Osteocyte (in vitro differentiated cells): ENCODE data around the gene DCTN2. TPM values are rescaled to one million over a fixed set of nuclear protein-coding genes. Genes with fewer than 3 reads are reported as not detected.
"Not testable (repeated sequence)": the region's sequence is repeated elsewhere in the genome, so short reads cannot be mapped to it uniquely, and the experiment has no call there.

Source experiments
- DNase-seq: peaks from one replicate; pipeline ENCODE4 v3.0.0; 2021; ENCODE audit warnings: mixed read lengths; ENCODE audit not compliant: unreplicated experiment; ENCODE audit errors: extremely low spot score
- H3K27ac Mint-ChIP-seq: one replicate; pipeline ENCODE4 v1.8.0; 2021; ENCODE audit warnings: mild to moderate bottlenecking, mixed read lengths; ENCODE audit not compliant: unreplicated experiment
- H3K27me3 Mint-ChIP-seq: one replicate; pipeline ENCODE4 v1.8.0; 2021; ENCODE audit warnings: mixed read lengths; ENCODE audit not compliant: unreplicated experiment
- H3K36me3 Mint-ChIP-seq: one replicate; pipeline ENCODE4 v1.8.0; 2021; ENCODE audit warnings: mixed read lengths; ENCODE audit not compliant: unreplicated experiment
- H3K4me1 Mint-ChIP-seq: one replicate; pipeline ENCODE4 v1.8.0; 2021; ENCODE audit warnings: mixed read lengths; ENCODE audit not compliant: unreplicated experiment
- H3K4me3 Mint-ChIP-seq: one replicate; pipeline ENCODE4 v1.8.0; 2021; ENCODE audit warnings: mild to moderate bottlenecking, moderate library complexity, mixed read lengths; ENCODE audit not compliant: unreplicated experiment
- H3K9me3 Mint-ChIP-seq: one replicate; pipeline ENCODE4 v1.8.0; 2021; ENCODE audit warnings: mixed read lengths; ENCODE audit not compliant: unreplicated experiment
- total RNA-seq: library from RNA; stranded (reverse); gene quantifications from 2 replicates; pipeline ENCODE4 v1.2.1, GENCODE V29; 2021
- TF ChIP-seq, protein P1 (sequence below): fragments of 200-600 bp; sonication (generic); IDR thresholded peaks from 2 replicates; pipeline ENCODE4 v1.5.0; 2021; ENCODE audit warnings: antibody characterized with exemption, mild to moderate bottlenecking, moderate library complexity

DCTN2 gene
- total RNA-seq, 1 donor from 2014 or later, result 149 TPM

DNA sequence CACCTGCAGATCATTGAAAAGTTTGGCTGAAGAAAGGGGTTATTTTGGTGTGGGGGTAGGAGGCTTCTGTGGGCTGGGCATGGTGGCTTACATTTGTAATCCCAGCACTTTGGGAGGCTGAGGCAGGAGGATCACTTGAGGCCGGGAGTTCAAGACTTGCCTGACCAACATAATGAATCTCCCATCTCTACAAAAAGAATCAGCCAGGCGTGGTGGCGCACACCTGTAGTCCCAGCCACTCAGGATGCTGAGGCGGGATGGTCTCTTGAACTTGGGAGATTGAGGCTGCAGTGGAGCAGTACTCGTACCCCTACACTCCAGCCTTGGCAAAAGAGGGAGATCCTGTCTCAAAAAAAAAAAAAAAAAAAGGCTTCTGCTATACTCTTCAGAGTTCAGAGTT is 33.7 kb downstream of the DCTN2 start:
- H3K4me1 Mint-ChIP-seq, result peaks cover 28% of the 10 kb centered on the region
- H3K27ac Mint-ChIP-seq, result peak overlapping the region; percentile 1
- no peaks in the 10 kb centered on the region for H3K9me3 Mint-ChIP-seq
- no peaks in the 10 kb centered on the region for H3K27me3 Mint-ChIP-seq
- TF ChIP-seq, protein P1, sequence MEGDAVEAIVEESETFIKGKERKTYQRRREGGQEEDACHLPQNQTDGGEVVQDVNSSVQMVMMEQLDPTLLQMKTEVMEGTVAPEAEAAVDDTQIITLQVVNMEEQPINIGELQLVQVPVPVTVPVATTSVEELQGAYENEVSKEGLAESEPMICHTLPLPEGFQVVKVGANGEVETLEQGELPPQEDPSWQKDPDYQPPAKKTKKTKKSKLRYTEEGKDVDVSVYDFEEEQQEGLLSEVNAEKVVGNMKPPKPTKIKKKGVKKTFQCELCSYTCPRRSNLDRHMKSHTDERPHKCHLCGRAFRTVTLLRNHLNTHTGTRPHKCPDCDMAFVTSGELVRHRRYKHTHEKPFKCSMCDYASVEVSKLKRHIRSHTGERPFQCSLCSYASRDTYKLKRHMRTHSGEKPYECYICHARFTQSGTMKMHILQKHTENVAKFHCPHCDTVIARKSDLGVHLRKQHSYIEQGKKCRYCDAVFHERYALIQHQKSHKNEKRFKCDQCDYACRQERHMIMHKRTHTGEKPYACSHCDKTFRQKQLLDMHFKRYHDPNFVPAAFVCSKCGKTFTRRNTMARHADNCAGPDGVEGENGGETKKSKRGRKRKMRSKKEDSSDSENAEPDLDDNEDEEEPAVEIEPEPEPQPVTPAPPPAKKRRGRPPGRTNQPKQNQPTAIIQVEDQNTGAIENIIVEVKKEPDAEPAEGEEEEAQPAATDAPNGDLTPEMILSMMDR, result no peak
- no peak overlapping the region for H3K4me3 Mint-ChIP-seq
- peaks cover 59% of the 10 kb centered on the region for H3K36me3 Mint-ChIP-seq
- no peak for DNase-seq

DNA sequence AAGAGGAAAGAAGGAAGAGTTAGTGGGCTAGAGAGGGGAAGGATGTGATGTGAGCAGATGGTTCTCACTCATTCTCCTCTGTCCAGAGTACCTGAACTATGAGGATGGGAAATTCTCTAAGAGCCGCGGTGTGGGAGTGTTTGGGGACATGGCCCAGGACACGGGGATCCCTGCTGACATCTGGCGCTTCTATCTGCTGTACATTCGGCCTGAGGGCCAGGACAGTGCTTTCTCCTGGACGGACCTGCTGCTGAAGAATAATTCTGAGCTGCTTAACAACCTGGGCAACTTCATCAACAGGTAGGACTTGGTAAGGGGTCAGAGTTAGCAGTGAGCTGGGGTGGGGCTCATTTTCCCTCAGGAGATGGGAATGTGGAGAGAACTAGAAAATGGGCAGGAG is 34.3 kb downstream of the DCTN2 start:
- no peak for DNase-seq
- Mint-ChIP-seq H3K36me3 (peaks cover 57% of the 10 kb centered on the region), H3K4me1 (peaks cover 22% of the 10 kb centered on the region), H3K9me3 (no peaks in the 10 kb centered on the region), H3K4me3 (no peak overlapping the region), H3K27me3 (no peaks in the 10 kb centered on the region), H3K27ac (peak overlapping the region; percentile 45)
- TF ChIP-seq, protein P1, result no peak

DNA sequence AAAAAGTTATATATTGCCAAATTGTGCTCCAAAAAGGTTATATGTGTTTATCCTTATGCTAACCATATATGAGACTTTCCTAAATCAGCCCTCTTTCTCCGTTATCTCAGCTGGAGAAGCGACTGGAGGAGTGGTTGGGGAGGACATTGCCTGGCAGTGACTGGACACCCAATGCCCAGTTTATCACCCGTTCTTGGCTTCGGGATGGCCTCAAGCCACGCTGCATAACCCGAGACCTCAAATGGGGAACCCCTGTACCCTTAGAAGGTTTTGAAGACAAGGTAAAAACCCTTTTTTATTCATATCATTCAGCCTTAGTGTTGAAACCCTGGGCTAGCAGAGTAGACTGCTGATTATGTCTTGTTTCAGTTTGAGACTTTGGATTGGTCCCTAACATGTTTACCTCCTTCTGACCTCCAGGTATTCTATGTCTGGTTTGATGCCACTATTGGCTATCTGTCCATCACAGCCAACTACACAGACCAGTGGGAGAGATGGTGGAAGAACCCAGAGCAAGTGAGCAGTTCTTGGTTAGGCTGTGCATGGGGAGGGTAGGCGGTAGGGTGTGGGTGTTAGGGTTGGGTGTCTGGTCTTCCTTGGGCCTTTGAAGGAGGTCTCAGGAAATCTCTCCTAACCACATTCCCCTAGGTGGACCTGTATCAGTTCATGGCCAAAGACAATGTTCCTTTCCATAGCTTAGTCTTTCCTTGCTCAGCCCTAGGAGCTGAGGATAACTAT is 35.2 kb downstream of the DCTN2 start:
- Mint-ChIP-seq H3K9me3 (no peaks in the 10 kb centered on the region), H3K36me3 (peaks cover 49% of the 10 kb centered on the region), H3K4me3 (no peak overlapping the region), H3K4me1 (peaks cover 13% of the 10 kb centered on the region), H3K27ac (peak overlapping the region; percentile 11), H3K27me3 (no peaks in the 10 kb centered on the region)
- TF ChIP-seq, protein P1, result no peak
- DNase-seq, result no peak

DNA sequence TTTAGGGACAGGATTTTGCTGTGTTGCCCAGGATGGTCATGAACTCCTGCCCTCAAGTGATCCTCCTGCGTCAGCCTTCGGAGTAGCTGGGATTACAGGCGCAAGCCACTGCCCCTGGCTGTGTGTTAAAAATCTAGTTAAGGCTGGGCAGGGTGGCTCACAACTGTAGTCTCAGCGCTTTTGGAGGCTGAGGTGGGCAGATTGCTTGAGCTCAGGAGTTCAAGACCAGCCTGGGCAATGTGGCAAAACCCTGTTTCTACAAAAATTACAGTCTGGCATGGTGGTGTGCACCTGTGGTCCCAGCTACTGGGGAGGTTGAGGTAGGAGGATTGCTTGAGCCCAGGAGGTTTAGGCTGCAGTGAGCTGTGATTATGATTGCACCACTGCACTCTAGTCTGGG is 35.8 kb downstream of the DCTN2 start:
- Mint-ChIP-seq H3K36me3 (peaks cover 45% of the 10 kb centered on the region), H3K4me3 (no peak overlapping the region), H3K9me3 (no peaks in the 10 kb centered on the region), H3K4me1 (peaks cover 9% of the 10 kb centered on the region), H3K27ac (no peak overlapping the region), H3K27me3 (no peaks in the 10 kb centered on the region)
- TF ChIP-seq, protein P1, result no peak
- DNase-seq, result no peak

DNA sequence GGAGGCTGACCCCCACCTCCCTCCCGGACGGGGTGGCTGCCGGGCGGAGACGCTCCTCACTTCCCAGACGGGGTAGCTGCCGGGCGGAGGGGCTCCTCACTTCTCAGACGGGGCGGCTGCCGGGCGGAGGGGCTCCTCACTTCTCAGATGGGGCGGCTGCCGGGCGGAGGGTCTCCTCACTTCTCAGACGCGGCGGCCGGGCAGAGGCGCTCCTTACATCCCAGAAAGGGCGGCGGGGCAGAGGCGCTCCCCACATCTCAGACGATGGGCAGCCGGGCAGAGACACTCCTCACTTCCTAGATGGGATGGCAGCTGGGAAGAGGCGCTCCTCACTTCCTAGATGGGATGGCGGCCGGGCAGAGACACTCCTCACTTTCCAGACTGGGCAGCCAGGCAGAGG is 39.2 kb downstream of the DCTN2 start:
- not testable (repeated sequence) for H3K9me3 Mint-ChIP-seq, DNase-seq, H3K4me1 Mint-ChIP-seq, H3K4me3 Mint-ChIP-seq, H3K27ac Mint-ChIP-seq, H3K27me3 Mint-ChIP-seq
- peaks cover 41% of the 10 kb centered on the region for H3K36me3 Mint-ChIP-seq

DNA sequence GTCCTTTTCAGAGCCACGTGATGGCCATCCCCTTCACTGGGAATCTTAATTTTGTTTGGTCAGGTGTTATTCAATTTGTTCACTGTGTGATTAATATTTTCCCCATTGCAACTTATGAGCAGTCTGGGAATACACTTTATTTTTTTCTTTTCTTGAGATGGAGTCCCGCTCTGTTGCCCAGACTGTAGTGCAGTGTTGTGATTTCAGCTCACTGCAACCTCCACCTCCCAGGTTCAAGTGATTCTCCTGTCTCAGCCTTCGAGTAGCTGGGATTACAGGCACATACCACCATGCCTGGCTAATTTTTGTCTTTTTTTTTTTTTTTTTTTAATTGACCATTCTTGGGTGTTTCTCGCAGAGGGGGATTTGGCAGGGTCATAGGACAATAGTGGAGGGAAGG is 40.5 kb downstream of the DCTN2 start:
- not testable (repeated sequence) for H3K27ac Mint-ChIP-seq, H3K27me3 Mint-ChIP-seq, H3K4me1 Mint-ChIP-seq, H3K9me3 Mint-ChIP-seq, DNase-seq, H3K4me3 Mint-ChIP-seq
- H3K36me3 Mint-ChIP-seq, result peaks cover 38% of the 10 kb centered on the region

DNA sequence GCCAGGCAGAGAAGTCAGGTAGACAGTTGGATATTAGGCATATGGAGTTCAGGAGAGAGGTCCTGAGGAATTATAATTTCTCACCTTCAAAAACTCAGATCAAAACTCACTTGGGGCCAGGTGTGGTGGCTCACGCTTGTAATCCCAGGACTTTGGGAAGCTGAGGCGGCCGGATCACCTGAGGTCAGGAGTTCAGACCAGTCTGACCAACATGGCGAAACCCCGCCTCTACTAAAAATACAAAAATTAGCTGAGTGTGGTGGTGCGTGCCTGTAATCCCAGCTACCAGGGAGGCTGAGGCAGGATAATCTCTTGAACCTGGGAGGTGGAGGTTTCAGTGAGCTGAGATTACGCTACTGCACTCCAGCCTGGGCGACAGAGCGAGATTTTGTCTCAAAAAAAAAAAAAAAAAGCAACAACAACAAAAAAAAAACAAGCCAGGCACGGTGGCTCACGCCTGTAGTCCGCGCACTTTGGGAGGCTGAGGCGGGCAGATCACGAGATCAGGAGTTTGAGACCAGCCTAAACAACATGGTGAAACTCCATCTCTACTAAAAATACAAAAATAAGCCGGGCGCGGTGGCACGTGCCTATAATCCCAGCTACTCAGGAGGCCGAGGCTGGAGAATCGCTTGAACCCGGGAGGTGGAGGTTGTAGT is 44.6 kb downstream of the DCTN2 start:
- peaks cover 55% of the 10 kb centered on the region for H3K36me3 Mint-ChIP-seq
- not testable (repeated sequence) for DNase-seq, H3K4me3 Mint-ChIP-seq

More for the DNA sequence above, 44.6 kb downstream of the DCTN2 start:
- H3K27me3 Mint-ChIP-seq, H3K9me3 Mint-ChIP-seq, H3K27ac Mint-ChIP-seq, H3K4me1 Mint-ChIP-seq: not testable (repeated sequence)
